NOMO-1 treated with DMSO at 0.1 percent for 48 hours (cell line): ENCODE data around the gene SYNPO.

Experiments
- DNase-seq: peaks from one replicate; lab custom pipeline; 2025; ENCODE audit not compliant: unreplicated experiment; lab: John Stamatoyannopoulos, UW

SYNPO gene

DNA sequence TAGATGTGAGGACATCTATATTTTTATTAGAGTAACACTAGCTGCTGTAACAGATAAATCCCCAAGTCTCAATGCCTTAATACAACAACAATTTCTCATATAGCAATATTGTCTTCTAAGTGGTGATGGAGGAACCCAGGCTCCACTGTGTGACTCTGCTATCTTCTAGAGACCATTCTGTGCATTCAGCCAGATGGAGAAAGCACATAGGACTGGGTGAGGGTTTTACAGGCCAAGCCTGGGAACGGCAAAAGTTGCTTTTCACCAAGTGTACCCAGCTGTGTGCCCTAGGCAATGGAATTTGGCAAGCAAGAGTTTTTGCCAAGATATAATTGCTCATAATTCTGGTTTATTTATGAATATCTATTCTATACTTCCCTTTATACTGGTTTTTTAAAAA is 48.7 kb downstream of the SYNPO start:
- no peak for DNase-seq

DNA sequence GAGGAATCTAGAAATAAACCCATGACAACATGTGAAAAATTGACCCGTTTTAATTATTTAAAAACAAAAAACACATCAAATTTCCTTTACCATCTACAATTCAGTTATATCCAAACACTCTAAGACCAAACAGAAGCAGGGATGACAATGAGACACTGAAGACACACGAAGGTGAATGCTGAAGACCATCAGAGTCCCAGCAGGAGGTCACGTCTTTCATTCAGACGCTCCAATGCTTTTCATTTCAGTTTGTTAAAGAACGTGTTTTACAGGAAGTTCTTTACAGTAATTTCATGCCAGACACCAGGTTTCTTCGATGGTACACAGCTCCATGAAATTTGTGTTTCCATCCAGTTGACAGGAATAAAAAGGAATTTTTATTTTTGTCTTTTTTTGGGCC is 50.3 kb downstream of the SYNPO start:
- DNase-seq: no peak

- DNase-seq: no peak
Measured at GRCh38 chr5:150692276-150692675, 51.8 kb downstream of the SYNPO start.

DNA sequence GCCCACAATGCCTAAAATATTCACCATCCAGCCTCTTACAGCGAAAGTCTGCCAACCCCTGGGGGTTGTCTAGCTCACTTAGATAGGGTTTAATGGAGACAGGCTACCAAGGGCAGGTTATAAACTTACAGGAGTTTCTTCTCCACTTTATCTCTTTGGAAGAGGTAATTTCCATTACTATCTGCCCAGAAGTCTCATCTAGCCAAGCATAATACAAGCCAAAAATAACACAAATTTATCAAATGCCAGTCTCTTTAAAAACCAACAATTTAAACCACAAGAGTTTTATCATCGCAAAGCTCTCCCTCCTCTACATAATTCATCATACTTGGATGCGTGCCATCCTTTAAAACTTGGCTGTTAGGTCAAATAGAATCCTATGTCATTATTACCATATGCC is 54.2 kb downstream of the SYNPO start:
- no peak for DNase-seq

DNA sequence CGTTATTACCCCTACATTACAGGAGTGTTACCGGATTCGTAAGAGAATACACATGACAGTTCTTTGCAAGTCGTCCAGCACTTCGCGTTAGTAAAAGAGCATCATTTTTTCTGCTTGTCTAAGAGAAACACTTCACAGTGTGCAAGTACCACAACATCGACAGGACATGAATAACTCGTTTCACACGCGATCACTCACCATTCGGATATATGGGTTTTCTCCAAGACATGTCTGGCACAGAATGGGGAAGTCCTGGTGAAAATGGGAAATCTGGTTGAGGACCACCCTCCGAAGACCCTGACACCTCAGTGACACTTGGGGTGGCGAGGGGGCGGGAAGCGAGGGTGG is 59.8 kb downstream of the SYNPO start:
- no peak for DNase-seq

- DNase-seq: peak; percentile 84
Measured at GRCh38 chr5:150700594-150701377, 60.3 kb downstream of the SYNPO start, which contains the start of gene RBM22. Gene RBM22 (minus strand): TSS chr5:150701062. CDS start chr5:150700985, 77 bp downstream.

GRCh38 chr5:150703762-150704161 is 63.3 kb downstream of the SYNPO start:
- DNase-seq: peak; percentile 60

DNA sequence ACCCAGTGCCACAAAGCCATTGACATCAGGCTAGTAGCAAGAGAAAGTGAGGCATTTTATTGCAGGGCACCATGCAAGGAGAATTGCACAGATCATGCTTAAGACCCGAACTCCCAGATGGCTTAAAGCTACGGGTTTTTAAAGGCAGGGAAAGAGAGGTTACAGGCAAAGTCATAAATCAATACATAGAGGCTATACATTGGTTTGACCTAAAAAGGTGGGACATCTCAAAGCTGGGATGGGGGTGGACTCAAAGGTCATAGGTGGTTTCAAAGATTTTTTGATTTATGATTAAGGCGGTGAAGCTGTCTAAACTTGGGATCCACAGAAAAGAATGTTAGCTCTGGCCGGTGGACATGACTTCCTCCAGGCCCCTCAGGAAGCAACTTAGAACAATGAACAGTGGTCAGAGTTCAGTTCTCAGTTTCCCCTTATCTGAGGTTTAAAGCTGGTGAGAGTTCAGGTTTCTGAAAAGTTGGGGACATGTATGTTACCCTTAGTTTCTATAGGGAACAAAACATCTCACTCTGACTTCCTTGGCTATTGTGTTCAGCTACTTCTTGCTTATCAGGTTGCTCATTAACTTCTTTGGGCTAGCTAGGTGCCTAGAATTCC is 66.4 kb downstream of the SYNPO start:
- DNase-seq: no peak
